ENCODE measurements around the gene LRRC71.
"Not testable (repeated sequence)": the region's sequence is repeated elsewhere in the genome, so short reads cannot be mapped to it uniquely, and the experiment has no call there.

LRRC71 gene

DNA sequence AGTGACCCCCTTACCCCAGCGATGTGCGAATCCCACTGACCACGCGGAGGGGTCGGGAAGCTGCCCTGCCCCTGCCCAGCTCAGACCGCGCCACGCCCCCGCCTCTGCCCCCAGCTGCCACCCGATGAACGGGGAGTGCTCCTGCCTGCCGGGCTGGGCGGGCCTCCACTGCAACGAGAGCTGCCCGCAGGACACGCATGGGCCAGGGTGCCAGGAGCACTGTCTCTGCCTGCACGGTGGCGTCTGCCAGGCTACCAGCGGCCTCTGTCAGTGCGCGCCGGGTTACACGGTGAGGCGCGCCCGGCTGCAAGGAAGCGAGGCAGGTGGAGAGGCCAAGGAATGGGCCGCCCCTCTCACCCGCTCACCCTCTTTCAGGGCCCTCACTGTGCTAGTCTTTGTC, 11.9 kb upstream of the LRRC71 start:
- no peak for DNase-seq

DNA sequence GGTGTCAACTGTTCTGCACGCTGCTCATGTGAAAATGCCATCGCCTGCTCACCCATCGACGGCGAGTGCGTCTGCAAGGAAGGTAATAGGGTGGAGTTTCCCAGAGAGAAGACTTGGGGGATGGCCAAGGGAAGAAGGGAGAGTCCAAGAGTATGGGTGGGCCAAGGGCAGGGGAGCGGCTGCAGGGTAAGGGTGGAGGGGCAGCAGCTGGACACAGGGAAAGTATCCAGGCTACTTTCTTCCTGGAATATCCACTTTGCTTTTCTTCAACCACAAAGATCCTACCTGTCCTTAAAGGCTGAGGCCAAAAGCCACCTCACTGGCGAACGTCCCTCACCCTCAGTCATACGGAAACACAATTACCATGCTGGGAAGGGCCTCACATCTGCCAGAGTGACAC, 11.5 kb upstream of the LRRC71 start:
- no peak for DNase-seq

DNA sequence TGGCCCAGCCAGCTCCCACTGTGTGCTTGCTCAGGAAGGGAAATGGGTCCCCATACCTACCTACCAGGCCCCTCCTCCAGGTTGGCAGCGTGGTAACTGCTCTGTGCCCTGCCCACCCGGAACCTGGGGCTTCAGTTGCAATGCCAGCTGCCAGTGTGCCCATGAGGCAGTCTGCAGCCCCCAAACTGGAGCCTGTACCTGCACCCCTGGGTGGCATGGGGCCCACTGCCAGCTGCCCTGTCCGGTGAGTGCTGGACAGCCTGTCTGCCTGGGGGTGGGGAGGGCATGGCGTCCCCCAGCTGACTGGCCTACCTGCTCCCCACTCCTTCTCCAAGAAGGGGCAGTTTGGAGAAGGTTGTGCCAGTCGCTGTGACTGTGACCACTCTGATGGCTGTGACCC, 10.8 kb upstream of the LRRC71 start:
- no peak for DNase-seq

DNA sequence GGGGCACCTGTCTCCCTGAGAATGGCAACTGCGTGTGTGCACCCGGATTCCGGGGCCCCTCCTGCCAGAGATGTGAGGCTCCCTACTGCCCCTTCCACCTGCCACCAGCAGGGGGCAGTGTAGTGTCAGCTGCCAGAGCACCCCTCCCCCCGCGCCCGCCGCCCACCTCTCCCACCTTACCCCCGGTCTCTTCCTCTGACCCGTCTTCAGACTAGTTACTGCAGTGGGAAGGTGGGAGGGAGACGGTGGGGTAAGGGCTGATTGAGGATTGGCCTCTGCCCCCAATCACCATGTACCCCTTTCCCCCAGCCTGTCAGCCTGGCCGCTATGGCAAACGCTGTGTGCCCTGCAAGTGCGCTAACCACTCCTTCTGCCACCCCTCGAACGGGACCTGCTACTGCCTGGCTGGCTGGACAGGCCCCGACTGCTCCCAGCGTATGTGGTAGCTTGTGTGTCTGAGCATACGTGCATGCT, 10.1 kb upstream of the LRRC71 start:
- peak; percentile 70 for DNase-seq

DNA sequence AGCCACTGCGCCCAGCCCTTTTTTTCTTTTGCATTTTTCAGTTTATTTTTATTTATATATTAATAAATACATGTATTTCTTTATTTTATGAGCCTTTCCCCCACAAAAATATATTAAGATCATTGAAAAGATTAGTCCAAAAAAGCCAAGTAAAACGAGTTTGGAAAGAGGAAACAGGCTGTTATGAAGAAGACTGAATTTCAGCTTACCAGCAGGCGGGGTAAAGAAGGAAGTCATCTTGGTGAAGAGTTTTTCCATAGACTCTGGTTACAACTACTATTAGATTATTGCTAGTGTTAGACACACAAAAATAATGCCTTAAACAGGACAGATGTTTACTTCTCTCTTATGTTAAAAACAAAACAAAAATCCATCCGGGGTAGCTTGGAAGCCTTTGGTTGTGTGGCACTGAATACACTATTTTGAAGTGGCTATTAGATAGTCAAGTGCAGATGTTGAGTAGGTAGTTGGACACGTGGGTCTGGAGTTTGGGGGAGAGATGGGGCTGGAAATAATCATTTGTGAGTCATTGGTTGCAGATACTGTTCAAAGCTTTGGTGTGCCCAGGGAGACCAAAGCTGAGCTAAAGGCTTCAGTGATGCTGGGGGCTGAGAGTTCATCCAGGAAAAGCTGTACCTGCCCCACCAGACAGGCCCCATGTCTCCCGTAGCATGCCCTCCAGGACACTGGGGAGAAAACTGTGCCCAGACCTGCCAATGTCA, 8.7 kb upstream of the LRRC71 start:
- no peak for DNase-seq

DNA sequence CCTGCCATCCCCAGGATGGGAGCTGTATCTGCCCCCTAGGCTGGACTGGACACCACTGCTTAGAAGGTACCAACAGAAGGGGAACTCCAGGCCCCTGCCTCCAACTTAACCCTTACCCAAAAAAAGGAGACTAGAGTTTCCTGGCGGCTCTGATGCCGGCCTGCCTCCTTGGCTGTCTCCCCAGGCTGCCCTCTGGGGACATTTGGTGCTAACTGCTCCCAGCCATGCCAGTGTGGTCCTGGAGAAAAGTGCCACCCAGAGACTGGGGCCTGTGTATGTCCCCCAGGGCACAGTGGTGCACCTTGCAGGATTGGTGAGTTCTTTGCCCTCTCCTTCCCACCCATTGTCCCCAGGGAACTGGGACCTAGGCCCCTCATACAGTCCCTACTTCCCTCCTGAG, 8.1 kb upstream of the LRRC71 start:
- no peak for DNase-seq

DNA sequence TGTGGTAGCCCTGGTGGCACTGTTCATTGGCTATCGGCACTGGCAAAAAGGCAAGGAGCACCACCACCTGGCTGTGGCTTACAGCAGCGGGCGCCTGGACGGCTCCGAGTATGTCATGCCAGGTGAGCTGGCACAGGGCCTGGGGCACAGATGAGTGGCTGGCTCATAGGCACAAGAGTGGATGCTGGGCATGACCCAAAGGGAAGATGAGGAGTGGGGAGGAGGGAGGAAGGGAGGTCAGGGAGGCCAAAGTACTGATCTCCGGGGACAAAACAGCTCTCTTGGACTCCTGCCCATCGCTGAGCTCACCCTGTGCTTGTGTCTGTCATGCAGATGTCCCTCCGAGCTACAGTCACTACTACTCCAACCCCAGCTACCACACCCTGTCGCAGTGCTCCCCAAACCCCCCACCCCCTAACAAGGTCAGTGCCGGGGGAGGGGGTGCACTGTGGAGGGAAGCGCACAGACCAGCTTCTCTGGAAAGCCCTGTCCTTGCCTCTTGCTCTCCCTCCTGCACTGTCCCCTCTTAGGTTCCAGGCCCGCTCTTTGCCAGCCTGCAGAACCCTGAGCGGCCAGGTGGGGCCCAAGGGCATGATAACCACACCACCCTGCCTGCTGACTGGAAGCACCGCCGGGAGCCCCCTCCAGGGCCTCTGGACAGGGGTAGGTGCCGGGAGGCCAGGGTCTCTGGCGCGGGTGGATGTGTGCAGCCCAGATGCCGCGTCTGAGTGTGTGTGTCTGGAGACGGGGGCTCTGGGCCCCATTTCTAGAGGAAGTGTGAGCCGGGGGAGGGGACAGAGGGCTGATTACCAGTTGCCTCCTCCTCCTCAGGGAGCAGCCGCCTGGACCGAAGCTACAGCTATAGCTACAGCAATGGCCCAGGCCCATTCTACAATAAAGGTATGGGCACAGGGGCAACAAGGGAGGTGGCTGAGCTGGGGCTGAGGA, 7.3 kb upstream of the LRRC71 start:
- no peak for DNase-seq

DNA sequence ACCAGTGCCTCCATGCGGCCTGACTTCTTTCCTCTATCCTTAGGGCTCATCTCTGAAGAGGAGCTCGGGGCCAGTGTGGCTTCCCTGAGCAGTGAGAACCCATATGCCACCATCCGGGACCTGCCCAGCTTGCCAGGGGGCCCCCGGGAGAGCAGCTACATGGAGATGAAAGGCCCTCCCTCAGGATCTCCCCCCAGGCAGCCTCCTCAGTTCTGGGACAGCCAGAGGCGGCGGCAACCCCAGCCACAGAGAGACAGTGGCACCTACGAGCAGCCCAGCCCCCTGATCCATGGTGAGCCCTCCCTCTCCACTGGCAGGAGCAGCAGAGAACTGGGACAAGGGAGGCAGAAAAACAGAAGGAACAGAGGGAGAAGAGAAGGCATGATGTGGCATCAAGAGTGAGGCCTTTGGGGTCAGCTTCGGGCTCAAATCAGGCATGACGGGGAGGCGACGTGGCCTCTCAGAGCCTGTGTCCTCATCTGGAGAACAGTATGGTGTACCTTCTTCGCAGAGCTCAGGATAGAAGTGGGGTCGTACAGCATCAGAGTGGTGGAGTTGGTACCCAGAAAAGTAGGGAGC, 6.5 kb upstream of the LRRC71 start:
- DNase-seq: no peak

DNA sequence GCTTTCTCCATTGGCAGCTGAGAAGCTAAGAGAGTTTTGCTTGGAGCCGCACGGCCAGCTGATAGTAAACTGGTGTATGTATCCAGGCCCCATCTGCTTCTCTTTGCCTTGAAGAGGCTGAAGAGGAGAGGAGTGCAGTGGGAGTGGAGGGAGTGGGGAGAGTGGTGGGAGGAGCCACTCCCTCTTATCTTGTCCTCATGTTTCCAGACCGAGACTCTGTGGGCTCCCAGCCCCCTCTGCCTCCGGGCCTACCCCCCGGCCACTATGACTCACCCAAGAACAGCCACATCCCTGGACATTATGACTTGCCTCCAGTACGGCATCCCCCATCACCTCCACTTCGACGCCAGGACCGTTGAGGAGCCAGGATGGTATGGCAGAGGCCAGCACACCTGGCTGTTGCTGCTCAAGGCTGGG, 6.0 kb upstream of the LRRC71 start:
- DNase-seq: no peak

DNA sequence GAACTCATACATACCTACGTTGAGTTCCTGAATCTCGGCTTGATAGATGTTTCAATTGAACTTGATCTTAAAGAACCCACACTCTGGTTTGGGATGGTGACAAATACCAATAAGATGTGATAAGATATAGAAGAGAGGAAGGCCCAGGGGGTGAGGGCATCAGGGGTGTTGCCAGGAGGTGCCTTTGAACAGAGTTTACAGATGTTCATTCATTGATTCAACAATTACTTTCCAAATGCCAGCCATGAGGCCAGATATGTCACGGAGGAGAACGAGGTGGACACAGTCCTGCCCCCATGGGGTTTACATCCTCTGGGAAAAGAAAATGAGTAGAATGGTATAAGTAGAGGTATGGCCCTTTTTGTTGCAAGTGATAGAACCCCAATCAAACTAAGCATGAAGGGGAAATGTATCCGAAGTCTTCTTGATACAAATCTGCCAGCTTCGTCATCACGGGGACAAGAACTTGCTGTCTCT, 659 bp downstream of the LRRC71 start:
- no peak for DNase-seq

DNA sequence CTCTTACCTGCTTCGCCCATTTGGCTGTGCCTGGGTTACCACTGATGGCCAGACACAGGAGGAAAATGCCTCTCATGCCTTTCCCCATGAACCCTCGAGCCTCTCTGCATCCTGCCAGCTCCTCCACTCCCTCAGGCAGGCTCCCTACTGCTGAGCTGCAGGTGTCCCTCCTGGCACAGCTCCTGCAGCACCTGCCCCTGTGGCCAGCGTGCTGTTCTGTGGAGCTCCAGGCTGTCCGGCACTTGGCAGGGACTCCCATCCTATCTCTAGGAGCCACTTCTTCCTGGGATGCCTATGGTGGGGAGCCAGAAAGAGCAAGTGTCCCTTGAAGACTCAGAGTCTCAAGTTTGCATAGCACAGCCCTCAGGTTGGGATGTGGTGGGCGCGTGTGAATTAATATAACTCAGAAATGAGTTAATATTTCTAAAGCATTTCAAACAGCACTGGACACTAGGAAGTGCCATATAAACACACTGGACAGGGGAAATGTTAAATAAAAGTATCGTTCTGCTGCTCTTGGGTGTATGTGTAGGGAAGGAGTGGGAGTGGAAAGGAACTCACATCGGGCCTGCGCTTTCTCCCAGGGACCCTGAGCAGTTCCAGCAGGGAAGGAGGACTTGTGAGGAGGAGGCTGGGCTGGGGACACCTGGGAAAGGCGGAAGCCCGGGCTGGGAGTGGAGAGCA, 2.7 kb downstream of the LRRC71 start:
- DNase-seq: no peak

DNA sequence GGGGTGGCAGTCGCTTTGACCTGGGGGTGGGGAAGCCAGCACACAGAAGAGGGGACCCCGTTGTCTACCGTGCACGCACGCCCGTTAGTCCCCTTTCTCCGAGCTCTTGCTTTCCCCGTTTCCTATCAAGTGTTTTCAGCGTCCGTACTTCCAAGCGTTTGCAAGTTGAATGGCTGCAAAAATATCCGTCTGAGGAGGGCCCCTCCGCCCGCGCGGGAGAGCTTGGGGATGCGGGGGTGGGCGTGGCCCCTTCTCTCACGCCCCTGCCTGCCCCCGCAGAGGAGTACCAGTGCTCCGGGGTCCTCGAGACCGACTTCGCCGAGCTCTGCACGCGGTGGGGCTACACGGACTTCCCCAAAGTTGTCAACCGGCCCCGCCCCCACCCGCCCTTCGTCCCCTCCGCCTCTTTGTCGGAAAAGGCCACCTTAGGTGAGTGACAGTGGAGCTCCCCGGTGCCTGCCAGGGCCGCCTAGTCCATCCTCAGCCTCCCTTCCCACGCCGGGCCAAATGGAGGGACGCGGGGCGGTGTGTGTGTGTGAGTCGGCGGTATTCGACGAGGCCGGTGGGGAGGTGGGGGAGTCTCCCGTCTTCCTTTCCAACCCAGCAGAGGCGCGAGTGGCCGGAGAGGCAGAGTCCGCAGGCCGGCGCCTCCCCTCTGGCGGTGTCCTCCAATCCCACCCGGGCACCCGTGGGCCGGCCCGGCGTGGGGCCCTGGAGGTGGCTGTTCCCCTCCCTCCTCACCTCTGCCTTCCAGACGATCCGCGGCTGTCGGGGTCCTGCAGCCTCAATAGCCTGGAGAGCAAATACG, 3.4 kb downstream of the LRRC71 start:
- DNase-seq: no peak

DNA sequence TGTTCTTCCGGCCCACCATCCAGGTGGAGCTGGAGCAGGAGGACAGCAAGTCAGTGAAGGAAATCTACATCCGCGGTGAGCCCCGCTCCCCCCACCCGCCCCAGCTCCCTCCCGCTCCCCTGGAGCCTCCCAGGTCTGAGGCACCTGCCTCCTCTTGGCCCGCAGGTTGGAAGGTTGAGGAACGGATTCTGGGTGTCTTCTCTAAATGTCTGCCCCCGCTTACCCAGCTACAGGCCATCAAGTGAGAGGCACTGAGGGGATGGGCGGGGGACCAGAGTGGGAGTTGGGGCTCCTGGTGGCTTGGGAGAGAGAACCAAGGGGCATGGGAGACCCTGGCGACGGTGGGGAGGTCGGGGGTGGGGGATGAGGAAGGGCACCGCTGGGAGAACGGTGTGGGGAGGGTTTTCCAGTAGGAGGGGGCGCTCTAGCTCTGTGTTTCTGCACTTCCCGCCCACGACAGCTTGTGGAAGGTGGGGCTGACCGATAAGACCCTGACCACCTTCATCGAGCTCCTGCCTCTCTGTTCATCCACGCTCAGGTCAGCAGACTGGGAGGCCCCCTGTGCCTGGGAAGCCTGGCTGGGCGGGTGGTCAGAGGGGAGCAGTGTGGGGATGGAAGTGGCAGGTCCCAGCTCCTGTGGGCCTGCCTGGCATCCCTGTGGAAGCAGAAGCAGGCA, 4.2 kb downstream of the LRRC71 start:
- no peak for DNase-seq

DNA sequence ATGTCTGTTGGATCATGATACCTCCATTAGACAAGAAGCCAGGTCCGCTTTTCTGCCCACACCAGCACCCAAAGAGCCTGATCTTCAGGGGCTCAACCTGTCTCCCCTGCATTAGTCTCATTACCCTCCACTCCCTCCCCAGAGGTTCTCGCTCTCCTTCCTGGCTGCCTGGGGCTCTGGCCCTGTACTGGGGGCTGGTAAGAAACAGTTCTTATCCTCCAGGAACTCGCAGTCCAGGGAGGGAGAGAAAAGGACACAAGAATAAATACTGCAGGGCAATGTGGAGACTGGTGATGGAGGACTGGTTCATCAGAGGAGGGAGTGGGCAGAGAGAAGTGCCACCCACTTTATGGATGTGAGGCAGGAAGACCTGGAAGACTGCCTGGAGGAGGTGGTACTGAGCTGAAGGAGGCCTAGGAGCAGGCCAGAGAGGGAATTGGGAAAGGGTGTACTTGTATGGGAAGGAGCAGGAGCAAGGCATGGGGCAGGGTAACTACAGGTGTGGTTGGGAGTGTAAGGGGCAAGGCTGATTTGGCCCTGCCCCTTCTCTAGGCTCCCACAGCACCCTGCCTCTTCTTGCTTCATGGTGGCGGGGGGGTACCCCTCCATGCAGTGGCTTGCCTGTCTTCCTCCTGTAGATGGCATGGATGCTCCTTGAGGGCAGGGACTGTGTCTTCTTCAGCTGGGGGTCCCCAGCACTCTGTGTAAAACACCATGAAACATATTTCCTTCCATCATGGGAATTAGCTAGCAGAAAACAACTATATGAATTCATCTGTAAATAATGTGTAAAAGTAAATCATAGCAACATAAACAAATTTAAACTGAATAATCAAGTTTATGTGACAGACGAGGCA, 5.0 kb downstream of the LRRC71 start:
- DNase-seq: no peak

DNA sequence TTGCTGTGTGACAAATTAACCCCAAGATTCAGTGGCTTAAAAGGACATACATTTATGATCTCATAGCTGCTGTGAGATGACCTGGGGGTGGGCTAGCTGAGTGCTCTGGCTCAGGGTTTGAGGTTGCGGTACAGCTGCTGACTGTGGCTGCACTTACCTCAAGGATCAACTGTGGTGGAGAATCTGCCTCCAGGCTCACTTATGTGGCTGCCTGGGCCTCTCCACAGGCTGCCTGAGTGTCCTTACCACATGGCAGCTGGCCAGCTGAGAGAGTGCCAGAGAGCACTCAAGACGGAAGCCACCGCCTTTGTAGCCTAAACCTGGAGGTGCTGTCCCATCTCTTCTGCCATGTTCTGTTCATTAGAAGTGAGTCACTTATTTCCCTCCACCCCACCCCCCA, 5.7 kb downstream of the LRRC71 start:
- peak; percentile 43 for DNase-seq

DNA sequence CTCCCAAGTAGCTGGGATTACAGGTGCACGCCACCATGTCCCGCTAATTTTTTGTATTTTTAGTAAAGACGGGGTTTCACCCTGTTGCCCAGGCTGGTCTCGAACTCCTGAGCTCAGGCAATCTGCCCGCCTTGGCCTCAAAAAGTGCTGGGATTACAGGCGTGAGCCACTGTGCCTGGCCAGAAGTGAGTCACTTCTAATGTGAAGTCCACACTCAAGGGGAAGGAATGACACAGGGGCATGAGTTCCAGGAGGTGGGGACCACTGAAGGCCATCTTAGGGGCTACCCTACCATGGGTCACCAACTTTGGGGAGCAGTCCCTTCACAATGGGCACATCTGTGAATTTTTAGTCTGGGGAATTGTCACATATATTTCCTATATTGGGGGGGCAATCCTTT, 6.3 kb downstream of the LRRC71 start:
- DNase-seq: not testable (repeated sequence)

DNA sequence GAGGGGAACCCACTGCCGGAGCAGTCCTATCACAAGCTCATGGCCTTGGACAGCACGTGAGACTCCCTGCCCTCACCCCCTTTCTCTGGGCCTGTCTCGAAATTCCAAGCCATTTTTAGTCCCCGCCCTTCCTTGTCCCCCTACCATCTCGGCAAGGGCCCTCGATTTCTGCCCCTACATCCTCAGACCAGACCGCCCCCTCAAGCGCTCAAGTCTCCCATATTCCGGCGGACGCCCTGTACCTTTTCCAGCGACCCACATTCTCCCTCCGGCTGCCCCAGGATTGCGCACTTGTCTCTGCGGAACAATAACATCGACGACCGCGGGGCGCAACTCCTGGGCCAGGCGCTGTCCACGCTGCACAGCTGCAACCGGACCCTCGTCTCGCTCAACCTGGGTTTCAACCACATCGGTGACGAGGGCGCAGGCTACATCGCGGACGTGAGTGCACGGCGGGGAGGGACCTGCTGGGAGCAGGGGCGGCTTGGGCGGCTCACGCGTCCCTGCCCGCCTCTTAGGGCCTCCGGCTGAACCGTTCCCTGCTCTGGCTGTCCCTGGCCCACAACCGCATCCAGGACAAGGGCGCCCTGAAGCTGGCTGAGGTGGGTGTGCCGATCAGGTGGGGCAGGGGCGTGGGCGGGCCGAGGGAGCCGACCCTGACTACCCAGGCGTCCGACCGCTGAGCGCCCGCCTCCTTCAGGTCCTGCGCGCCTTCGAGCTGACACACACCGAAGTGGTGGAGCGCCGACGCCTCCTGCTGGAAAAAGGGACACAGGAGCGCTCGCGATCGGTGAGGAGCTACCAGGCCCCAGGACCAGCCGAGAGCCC, 7.0 kb downstream of the LRRC71 start:
- DNase-seq: peak; percentile 59

DNA sequence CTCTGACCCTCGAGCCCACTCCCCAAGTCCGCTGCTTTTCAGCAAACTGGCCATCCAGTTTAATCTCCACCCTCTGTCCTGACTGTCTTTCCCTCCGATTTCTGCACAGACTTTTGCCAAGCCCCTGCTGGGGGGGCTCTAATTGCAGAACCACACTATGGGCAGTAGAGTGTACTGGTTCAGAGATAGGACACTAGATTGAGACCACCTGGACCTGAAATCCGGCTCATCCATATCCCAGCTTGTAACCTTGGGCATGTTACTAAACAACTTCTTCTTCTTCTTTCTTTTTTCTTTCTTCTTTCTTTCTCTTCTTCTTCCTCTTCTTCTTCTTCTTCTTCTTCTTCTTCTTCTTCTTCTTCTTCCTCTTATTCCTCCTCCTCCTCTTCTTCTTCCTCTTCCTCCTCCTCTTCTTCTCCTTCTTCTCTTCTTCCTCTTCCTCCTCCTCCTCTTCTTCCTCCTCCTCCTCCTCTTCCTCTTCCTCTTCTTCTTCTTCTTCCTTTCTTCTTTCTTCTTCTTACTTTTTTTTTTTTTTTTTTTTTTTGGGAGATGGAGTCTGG, 7.7 kb downstream of the LRRC71 start:
- DNase-seq: no peak

DNA sequence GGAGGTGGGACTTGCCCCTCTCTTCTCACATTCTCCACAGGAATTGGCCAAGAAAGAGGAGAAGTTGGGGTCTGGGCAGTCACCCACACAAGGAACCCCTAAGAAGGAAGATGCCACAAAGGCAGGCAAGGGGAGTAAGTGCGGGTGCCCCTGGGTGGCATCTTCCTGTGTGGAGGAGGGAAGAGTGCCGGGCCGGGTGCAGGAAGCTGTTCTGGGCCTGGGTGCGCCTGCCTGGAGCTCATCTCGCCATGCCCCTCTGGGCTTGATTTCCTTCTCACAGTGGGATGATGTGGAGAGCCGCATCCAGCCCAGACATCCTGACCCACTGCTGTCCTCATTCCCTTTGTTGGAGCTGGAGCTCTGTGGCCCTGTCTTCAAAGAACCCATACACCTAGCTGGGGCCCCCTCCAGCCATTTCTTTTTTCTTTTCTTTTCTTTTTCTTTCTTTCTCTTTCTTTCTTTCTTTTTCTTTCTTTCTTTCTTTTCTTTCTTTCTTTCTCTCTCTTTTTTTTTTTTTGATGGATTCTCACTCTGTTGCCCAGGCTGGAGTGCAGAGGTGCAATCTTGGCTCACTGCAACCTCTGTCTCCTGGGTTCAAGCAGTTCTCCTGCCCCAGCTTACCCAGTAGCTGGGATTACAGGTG, 9.3 kb downstream of the LRRC71 start:
- DNase-seq: no peak

Data from activated CD4-positive, CD25-positive, alpha-beta regulatory T cell treated with anti-CD3 and anti-CD28 coated beads, Interleukin-2, amount 50 U/mL, for 72 hours (primary cell).